Limb (tissue), 2 donors: ENCODE measurements around the gene GAK.

Experiments used
- DNase-seq, 2 donors: peaks; one replicate each; pipeline ENCODE4 v3.0.0-alpha.2; 2016; ENCODE audit errors: extremely low spot score in 2 of 2

The GAK gene

GRCh38 chr4:907691-908425, 24.3 kb downstream of the GAK start:
- no peak for DNase-seq

GRCh38 chr4:907103-907400, 25.1 kb downstream of the GAK start:
- no peak for DNase-seq

GRCh38 chr4:906339-907102, 25.6 kb downstream of the GAK start:
- DNase-seq, result no peak

GRCh38 chr4:905485-906338, 26.4 kb downstream of the GAK start:
- no peak for DNase-seq

GRCh38 chr4:903066-904046, 28.8 kb downstream of the GAK start:
- no peak for DNase-seq

GRCh38 chr4:901192-901910, 30.8 kb downstream of the GAK start:
- no peak for DNase-seq

- DNase-seq, result no peak
Measured at GRCh38 chr4:900721-901120, 31.4 kb downstream of the GAK start.

- no peak for DNase-seq
Measured at GRCh38 chr4:900073-900472, 32.0 kb downstream of the GAK start.

GRCh38 chr4:899556-899906, 32.6 kb downstream of the GAK start:
- DNase-seq, result no peak

GRCh38 chr4:898869-899555, 33.1 kb downstream of the GAK start:
- no peak for DNase-seq

GRCh38 chr4:898123-898522, 34.0 kb downstream of the GAK start:
- no peak for DNase-seq

- DNase-seq, result no peak
Measured at GRCh38 chr4:896630-897029, 35.5 kb downstream of the GAK start.

- no peak for DNase-seq
Measured at GRCh38 chr4:896216-896615, 35.9 kb downstream of the GAK start.

- no peak for DNase-seq
Measured at GRCh38 chr4:895596-895995, 36.5 kb downstream of the GAK start.

- no peak for DNase-seq
Measured at GRCh38 chr4:893995-894705, 38.0 kb downstream of the GAK start.

GRCh38 chr4:893276-893994, 38.7 kb downstream of the GAK start:
- no peak for DNase-seq

GRCh38 chr4:892780-893179, 39.3 kb downstream of the GAK start:
- DNase-seq, result no peak

GRCh38 chr4:891747-892146, 40.4 kb downstream of the GAK start:
- no peak for DNase-seq
